Peyer's patch (tissue), 4 donors: ENCODE results near the gene ZSWIM5. TPM values are rescaled to one million over a fixed set of nuclear protein-coding genes. Genes with fewer than 3 reads are reported as not detected.

Experiments
- DNase-seq, 3 donors: peaks; one replicate each; pipeline ENCODE4 v3.0.0-alpha.2; 2017 to 2019
- H3K27ac ChIP-seq, 4 donors: fragments of 200-600 bp; sonication (generic); one replicate each; pipeline ENCODE4 v1.5.1; 2016 to 2019
- H3K27me3 ChIP-seq, 2 donors: fragments of 200-600 bp; sonication (generic); one replicate each; pipeline ENCODE4 v1.5.1; 2019
- H3K36me3 ChIP-seq, 3 donors: fragments of 200-600 bp; sonication (generic); one replicate each; pipeline ENCODE4 v1.5.1; 2016 to 2019
- H3K4me1 ChIP-seq, 4 donors: fragments of 200-600 bp; sonication (generic); one replicate each; pipeline ENCODE4 v1.5.1; 2016 to 2019
- H3K4me3 ChIP-seq, 4 donors: fragments of 200-600 bp; sonication (generic); 1 replicate in 3 of 4; 2 replicates in 1 of 4; pipeline ENCODE4 v1.5.1; 2016 to 2019; ENCODE audit warnings: mild to moderate bottlenecking in 1 of 4
- H3K9me3 ChIP-seq, 4 donors: fragments of 200-600 bp; sonication (generic); one replicate each; pipeline ENCODE4 v1.5.1; 2016 to 2019; ENCODE audit warnings: mild to moderate bottlenecking in 1 of 4
- POLR2A ChIP-seq, 2 donors: fragments of 450-650 bp; IDR thresholded peaks; one replicate each; pipeline ENCODE4 v1.5.1; 2017; ENCODE audit warnings: antibody characterized with exemption in 2 of 2, mild to moderate bottlenecking in 2 of 2, moderate library complexity in 2 of 2
- total RNA-seq, 4 donors: library from RNA; depleted of rRNA; stranded (reverse); fragments of >200 nt; gene quantifications; one replicate each; pipeline ENCODE4 v1.1.0, GENCODE V29; 2016
- TF ChIP-seq, protein P1 (sequence below), 6 experiments: fragments of 450-650 bp in 4 of 6; fragments of 200-600 bp in 2 of 6; sonication (generic) in 1 of 6; IDR thresholded peaks; one replicate each; pipeline ENCODE4 v1.5.1; 2017 to 2019; ENCODE audit warnings: antibody characterized with exemption in 6 of 6, mild to moderate bottlenecking in 3 of 6, moderate library complexity in 1 of 6

Gene ZSWIM5
- total RNA-seq, 4 donors from 2014 or later, result 8.3 to 16.5 (median 13.4) TPM

DNA sequence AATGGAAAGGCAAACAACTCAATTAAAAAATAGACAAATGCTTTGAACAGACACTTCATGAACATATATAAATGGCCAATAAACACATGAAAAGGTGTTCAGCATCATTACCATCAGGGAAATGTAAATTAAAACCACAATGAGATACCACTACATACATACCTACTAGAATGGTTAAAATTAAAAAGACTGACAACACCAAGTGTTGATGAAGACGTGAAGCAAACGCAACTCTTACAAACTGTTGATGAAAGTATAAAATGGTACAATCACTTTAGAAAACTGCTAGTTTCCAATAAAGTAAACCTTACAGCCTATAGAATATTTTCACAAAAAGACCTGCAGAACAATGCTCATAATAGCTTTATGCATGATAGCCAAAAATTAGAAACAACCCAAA, 230.2 kb downstream of the ZSWIM5 start:
- Histone ChIP-seq H3K27me3 (no peaks in the 10 kb centered on the region), H3K27ac (no peak overlapping the region), H3K9me3 (no peaks in the 10 kb centered on the region), H3K4me3 (no peak overlapping the region), H3K4me1 (no peaks in the 10 kb centered on the region), H3K36me3 (peaks cover 0 to 51% (median 0%) of the 10 kb centered on the region in 3 donors)
- TF ChIP-seq POLR2A (IDR thresholded peaks at IDR 0.05), result no peak
- TF ChIP-seq, protein P1, sequence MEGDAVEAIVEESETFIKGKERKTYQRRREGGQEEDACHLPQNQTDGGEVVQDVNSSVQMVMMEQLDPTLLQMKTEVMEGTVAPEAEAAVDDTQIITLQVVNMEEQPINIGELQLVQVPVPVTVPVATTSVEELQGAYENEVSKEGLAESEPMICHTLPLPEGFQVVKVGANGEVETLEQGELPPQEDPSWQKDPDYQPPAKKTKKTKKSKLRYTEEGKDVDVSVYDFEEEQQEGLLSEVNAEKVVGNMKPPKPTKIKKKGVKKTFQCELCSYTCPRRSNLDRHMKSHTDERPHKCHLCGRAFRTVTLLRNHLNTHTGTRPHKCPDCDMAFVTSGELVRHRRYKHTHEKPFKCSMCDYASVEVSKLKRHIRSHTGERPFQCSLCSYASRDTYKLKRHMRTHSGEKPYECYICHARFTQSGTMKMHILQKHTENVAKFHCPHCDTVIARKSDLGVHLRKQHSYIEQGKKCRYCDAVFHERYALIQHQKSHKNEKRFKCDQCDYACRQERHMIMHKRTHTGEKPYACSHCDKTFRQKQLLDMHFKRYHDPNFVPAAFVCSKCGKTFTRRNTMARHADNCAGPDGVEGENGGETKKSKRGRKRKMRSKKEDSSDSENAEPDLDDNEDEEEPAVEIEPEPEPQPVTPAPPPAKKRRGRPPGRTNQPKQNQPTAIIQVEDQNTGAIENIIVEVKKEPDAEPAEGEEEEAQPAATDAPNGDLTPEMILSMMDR (IDR thresholded peaks at IDR 0.05), result no peak
- DNase-seq, result no peak

DNA sequence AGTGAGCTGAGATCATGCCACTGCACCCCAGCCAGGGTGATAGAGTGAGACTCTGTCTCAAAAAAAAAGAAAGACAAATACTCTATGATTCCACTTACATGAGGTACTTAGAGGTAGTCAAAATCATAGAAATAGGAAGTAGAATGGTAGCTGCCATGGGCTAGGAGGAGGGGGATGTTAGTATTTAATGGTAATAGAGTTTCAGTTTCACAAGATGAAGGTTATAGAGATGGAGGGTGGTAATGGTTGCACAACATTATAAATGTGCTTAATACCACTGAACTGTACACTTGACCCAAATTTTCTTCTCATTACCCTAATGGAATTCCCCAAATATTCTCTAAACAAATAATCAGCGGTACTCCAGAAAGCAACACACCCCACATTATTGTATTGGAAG, 232.8 kb downstream of the ZSWIM5 start:
- H3K4me3 ChIP-seq, result no peak overlapping the region
- no peaks in the 10 kb centered on the region for H3K27me3 ChIP-seq
- no peaks in the 10 kb centered on the region for H3K9me3 ChIP-seq
- H3K27ac ChIP-seq, result no peak overlapping the region
- no peak for TF ChIP-seq POLR2A (IDR thresholded peaks at IDR 0.05)
- TF ChIP-seq, protein P1 (IDR thresholded peaks at IDR 0.05), result no peak
- DNase-seq, result no peak
- H3K36me3 ChIP-seq, result peaks cover 0 to 35% (median 0%) of the 10 kb centered on the region in 3 donors
- no peaks in the 10 kb centered on the region for H3K4me1 ChIP-seq

DNA sequence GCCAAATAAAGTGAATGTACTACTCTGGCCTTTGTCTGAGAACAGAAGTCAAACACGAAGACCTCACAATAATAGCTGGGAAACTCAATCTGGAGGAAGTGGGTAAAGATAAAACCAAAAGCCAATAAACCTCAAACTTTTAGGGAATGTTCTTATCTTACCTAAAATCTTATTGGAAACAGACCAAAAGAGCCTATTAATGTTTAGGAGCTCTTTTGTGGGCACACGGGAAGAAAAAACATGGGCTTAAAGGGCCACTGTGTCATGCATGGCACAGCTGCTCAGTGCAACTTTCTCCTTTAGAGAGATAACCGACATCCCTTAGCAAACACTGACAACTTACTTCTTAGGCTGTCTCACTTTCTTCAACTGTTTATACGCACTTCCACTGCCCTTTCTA, 236.1 kb downstream of the ZSWIM5 start:
- H3K4me3 ChIP-seq, result no peak overlapping the region
- no peaks in the 10 kb centered on the region for H3K4me1 ChIP-seq
- H3K27ac ChIP-seq, result no peak overlapping the region
- H3K36me3 ChIP-seq, result peaks cover 0 to 8% (median 0%) of the 10 kb centered on the region in 3 donors
- H3K27me3 ChIP-seq, result no peaks in the 10 kb centered on the region
- H3K9me3 ChIP-seq, result no peaks in the 10 kb centered on the region
- no peak for DNase-seq
- TF ChIP-seq POLR2A (IDR thresholded peaks at IDR 0.05), result no peak

Other genes starting within 250 kb of the ZSWIM5 start
- gene EIF2B3, start 220.0 kb downstream of the ZSWIM5 start, total RNA-seq, result 10 to 100 TPM; 10.3 to 23.9 (median 16.6) TPM
- 100 to 1,000 TPM; 141 to 270 (median 202) TPM for gene HECTD3, start 195.3 kb downstream of the ZSWIM5 start, total RNA-seq
- 10 to 100 TPM; 43.4 to 56.6 (median 51.3) TPM for gene UROD, start 194.4 kb downstream of the ZSWIM5 start, total RNA-seq
- gene HPDL, start 120.3 kb upstream of the ZSWIM5 start, total RNA-seq, result 10 to 100 TPM in 1 of 4 donors, 1 to 10 TPM in 2, under 1 TPM in 1; 0.88 to 24.8 (median 7.9) TPM
- 10 to 100 TPM in 2 of 4 donors, 1 to 10 TPM in 2; 8.8 to 16.4 (median 11.3) TPM for gene TOE1, start 133.6 kb upstream of the ZSWIM5 start, total RNA-seq
- 10 to 100 TPM; 28.1 to 73.1 (median 50.7) TPM for gene MUTYH, start 133.8 kb upstream of the ZSWIM5 start, total RNA-seq